Islet of Langerhans (tissue), 1 donor: ENCODE data around the gene TMEM115.

Experiments
- FAIRE-seq: peaks from one replicate; lab custom pipeline; 2011; peaks lifted over from hg19 to GRCh38; lab: Jason Lieb, UNC

Gene TMEM115

DNA sequence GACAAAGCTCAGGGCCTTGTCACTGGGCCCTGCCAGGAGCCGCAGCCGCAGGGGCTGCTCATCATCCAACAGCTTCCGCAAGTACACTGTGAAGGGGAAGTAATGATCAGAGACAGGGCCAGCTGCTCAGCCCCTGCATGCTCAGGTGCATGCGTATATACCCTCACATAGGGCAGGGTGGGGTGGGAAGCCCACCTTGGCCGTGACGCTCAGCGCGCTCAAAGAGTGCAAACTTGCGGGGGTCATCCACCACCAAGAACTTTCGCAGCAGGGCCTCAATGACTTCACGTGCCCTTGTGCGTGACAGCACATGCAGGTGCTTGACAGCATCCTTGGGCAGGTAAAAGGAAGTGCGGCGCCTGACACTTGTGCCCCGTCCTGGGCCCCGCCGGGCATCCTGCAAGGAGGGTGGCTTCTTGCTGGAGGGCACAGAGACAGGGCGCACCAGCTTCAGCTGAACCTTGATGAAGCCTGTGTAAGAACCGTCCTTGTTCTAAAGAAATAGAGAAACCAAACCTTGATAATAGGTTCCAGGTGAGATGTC is 27.9 kb downstream of the TMEM115 start:
- FAIRE-seq = no peak

DNA sequence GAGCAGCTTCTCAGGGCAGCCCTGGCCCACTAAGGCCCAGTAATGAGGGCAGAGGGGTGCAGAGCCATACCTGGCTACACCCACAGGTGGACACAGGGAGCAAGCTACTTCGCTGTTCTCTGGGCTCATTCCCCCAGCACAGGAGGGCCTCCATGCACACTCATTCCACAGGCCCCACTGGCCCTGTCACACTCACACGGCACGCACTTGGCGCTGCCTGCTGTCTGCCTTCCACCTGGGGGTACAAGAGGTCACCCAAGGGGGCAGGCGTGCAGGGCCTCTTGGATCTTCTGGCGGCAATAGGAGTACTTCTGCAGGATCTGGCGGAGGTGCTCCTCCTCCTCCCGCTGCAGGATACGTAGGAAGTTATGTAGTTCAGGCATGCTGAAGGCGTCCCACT is 29.0 kb downstream of the TMEM115 start:
- no peak for FAIRE-seq

DNA sequence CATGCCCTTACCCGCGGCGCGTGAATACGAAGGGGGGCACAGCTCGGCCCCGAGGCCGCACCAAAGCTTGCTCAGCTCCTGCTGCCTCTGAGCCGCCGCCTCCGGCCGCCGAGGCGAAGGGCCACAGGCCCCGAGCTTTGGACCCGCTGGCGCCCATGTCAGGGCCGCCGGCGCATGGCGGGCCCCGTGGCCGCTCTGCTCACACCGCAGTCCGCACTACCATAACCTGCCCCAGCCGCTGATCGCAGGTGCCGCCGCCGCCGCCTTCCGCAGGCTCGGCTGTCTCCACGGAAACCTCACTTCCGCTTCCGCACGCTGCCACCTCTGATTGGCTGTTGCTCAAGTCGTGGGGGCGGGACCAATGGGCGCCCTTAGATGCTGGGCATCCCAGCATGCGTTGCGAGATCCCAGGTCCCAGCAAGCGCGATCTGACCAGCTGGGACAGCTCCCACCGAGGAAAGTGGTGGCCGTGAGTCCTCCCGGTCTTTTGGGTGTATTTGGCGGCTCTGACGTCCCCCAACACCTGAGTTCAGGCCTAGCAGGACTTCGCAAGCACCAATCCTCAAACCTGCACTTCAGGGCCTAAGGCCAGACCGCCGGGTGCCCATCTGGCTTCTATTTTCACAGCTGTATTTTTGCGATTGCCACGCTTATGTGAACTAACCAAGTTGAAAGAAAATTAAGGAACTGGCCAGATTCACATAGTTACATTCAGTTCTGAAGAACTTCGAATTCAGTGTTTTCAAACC is 31.2 kb downstream of the TMEM115 start, which contains the start of gene TUSC2:
Gene TUSC2, minus strand, starts transcription at position 281 of the 749 bp plus-strand sequence. Its CDS starts 124 bp downstream, at position 157.
- FAIRE-seq = peak; percentile 79

DNA sequence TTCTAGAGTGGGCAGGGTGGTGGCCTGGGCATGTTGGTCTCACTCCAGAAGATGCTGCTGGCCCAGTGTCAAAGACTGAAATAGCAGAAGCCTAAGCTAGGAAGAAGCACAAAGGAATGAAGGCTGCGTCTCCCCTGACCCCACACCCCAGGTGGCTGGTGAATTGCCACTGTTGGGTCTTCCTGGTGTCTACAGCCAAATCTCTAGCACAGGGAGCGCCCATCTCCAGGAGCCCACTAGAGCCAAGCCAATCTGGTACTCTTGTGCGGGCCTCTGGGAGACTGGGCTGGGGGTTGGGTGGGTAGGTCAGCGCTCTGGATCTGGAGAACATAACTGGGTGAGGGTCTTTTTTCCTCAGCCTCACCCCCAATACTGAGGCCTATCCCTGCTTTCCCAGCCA is 32.2 kb downstream of the TMEM115 start:
- FAIRE-seq = no peak

DNA sequence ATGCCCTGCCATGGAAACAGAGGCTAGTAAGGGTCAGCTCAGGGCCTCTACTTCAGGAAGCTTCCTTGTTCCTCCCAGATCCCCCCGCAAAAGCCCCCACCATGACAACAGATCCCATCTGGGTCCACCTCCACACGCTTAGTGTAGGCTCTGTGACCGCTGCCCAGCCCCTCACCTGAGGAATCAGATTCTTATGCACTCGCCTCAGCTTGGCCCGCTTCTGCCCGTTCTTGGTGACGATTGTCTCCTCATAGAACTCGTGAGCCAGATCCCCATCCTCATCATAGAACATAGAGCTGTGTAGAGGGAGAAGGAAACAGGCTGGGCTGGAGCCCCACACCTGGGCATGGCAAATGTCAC is 33.2 kb downstream of the TMEM115 start:
- FAIRE-seq = no peak

DNA sequence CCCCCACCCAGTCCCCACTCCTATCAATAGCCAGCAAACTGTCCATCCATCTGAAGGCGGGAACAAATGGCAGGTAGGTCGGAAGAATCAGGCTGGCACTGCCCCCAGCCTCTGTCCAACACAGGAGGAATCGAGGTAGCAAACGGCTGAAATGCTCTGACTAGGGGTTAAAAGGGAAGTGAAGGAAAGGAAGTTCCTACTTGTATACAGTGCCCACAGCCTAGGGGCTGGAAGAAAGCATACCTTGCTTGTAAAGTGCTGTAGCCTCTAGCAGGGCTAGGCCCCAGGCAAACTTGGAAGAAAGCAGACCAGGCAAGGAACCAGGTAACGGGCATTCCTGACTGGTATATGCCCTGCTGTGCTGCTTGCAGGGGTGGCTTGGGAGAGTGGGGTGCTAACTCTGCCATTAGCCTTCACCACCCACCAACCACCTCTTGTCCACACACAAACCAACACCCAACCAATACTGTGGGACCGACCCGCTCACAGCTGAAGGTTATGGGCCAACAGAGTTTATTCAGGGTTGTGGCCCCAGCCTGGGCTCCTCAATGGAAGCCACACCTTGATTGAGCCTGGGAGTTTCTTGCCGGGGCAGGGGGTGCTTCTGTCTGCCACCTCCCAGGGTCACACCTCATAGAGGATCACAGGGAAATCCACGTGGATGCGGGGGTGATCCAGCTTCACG is 33.7 kb downstream of the TMEM115 start:
- no peak for FAIRE-seq

GRCh38 chr3:50325113-50325480 is 34.2 kb downstream of the TMEM115 start:
- no peak for FAIRE-seq

DNA sequence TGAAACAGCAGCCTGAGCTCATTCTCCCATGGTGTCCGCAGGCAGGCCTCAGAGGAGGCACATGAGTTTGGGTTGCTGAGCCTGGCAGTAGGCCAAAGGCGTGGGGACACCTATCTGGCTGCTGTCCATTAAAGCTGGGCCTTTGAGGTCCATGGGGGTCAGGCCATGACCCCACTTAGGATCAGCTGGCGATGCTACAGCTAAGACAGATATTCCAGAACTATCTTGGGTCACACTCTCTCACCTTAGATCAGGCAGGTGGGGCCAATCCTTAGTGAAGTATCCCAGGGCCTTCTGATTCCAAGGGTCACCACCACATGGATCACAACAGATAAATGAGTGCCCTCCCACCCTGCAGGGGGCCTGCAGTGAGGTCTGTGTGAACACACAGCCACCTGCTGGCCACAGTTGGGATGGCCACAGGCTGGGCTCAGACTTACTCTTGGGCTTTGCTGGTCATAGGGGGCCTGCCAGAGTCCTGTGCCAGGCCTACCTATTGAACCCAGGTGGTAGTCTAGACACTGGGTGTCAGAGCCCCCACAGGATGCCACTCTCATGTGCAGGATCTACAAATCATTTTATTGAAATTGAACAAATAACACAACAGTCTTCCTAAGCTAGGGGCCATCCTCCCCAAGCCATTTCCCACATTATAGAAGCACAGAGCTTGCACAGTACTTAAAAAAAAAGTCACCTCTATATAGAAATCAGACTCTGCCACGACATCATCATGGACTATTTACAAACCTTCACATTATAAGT is 34.8 kb downstream of the TMEM115 start:
- FAIRE-seq = no peak

DNA sequence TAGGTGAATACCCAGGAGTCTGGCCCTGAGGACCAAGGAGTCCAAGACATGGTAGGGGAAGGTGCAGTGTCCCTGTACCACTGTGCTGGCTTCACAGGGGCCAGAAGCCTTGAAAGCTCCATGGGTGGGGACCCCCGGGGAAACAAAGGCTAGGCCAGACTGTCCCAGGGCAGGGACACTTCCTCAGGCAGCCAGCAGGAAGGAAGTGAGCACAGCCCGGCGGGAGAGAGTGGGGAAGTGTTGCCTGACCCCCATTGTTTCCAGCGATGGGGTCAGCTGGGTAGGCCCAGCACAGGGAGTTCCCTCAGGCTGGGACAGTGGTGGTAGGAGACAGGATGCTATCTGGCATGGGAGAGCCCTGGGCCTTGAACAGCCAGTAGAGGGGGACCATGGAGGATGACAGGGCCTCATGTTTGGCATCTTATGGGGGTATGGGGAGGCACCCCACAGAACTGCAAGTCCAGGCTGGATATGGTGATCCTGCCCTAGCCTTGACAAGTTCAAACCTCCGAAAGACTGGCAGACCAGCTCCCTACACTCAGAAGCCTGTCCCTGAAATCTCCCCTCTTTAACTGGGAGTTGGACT is 35.6 kb downstream of the TMEM115 start:
- no peak for FAIRE-seq

DNA sequence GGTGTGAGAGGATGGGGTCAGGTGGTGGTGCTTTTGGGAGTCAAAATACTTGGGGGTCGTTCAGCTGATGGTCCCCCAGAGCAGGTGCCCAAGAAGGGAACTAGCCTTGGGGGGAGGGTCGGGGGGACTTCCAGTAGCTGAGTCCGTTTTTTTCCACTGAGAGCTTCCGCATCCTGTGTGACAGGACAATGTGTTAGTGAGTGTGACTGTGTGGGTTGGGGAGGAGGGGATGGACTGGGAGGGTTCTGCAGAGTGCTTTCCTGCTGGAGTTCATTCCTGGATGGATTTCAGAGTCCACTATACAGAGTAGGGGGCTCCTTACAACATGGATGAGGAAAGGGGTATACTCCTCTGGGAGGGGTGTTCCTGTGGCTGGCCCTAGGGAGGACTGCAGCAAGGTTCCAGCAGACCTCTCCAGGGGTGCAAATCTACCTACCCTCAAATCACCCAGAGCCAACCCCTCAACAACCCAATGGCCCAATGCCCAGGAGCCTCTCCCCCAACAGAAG is 36.2 kb downstream of the TMEM115 start:
- no peak for FAIRE-seq

GRCh38 chr3:50322386-50323091 is 36.8 kb downstream of the TMEM115 start, which contains the start of gene HYAL2:
Gene HYAL2 (minus strand): TSS chr3:50322745. CDS start chr3:50320489, 2,256 bp downstream.
- FAIRE-seq = no peak

DNA sequence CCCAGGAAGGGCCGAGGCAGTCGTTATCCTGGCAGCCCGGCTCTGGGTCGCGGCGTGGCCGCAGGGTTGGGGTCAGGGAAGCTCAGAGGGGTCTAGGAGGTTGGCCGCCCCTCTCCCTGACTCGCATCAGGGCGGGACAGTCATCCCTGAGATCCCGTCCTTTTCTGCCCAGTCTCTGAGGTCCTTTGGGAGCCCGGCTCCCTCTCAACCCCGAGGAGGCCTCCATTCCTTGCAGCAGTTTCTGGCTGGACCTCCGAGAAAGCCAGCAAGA is 37.3 kb downstream of the TMEM115 start:
- FAIRE-seq = no peak

DNA sequence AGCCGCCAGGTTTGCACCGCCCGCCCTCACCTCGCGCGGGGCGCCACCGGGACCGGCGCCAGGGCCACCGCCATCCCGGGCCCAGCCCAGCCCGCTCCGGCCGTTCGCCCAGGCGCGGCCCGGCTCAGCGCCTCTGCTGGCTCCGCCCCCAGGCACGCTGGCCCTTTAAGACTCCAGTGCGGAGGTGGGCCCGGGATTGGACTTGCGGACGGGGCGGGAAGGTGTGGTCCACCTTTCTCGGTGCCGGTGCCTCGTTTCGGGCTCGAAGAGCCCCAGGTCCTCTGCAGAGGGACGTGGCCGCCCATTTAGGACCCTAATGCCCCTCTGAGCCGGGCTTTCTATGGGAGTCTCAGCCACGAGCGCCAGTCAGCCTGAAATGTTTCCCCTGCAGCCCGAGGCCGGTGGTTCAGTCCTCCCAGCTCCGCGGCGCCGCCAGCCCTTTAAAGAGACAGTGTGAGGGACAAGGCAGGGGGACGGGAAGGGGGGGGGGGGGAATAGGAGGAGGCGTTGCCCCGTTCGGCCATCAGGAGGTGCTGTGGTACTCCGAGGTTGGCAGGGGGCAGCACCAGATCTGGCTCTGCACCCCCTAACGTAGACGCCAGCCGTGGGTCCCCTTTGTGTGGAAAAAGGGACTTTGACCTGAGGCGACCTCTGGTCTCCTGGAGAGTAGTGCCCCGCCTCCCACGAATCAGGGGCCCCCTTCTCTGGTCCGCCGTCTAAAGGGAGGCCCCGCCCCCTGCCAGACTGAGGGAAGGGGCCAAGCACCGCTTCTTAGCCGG is 37.8 kb downstream of the TMEM115 start:
- FAIRE-seq = no peak

GRCh38 chr3:50320853-50321335 is 38.4 kb downstream of the TMEM115 start:
- FAIRE-seq = no peak

DNA sequence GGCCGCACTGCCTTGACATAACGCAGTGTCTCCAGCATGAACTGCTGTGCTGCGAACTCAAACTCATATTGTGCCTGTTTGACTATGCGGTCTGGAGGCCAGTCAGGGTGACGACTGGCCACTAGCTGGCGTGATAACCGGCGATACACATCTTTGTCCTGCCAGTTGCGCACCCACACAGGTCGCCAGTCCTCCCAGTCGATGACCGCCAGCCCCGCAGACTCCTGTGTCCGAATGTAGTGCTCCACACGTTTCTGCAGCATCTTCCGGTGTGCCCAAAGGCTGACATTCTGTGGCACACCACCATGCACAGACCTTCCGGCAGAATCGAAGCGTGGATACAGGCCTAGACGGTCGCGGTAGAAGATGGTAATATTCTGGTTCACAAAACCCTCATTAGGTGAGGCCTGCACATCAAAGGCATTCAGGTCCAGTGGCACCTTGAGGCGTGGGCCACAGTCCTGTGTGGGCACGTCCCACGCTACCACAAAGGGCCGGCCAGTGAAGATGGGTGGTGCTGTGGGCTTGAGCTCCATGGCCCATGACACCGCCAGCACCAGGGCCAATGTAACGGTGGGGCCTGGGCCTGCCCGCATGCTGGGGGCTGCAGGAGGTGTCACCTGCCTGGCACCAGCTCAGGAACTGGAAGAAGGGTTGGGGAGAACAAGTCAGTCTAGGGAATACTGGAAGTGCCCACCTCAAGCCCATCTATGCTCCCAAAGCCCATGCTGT is 39.3 kb downstream of the TMEM115 start:
- no peak for FAIRE-seq

GRCh38 chr3:50319181-50319893 is 40.0 kb downstream of the TMEM115 start:
- FAIRE-seq = no peak

DNA sequence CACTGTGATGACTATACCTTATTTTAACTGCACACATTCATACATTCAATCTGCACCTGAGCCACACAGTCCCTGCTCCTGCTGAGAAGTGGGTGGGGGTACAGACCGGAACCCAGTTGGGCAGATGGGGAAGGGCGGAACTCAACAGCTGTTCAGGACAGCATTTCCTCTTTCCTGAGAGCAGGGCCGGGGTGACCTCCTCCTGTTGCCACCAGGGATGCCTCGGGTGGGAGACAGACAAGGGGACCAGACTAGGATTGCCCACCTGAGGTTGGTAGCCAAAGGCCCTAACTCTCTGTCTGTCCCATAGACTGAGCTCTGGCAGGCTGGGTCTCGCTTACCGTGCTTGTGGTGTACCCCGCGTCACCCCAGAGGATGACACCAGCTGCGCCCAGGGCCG is 40.7 kb downstream of the TMEM115 start:
- no peak for FAIRE-seq

DNA sequence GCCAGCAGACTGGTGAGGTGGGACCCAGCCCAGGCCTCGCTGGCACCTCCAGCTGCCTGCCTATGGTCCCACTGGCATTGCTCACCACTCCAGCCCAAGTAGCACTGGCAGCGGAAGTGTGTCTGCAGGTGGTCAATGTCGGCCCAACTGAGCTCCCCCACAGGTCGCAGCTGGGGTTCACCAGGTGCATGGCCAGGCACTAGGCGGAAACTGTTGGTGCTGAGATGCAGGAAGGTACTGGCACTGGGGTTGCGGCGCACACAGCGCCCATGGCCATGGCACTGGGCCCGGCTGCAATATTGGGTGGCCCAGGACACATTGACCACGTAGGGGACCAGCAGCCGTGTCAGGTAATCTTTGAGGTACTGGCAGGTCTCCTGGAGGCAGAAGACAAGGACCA is 41.2 kb downstream of the TMEM115 start:
- FAIRE-seq = no peak

GRCh38 chr3:50317300-50317699 is 42.0 kb downstream of the TMEM115 start:
- no peak for FAIRE-seq
